Liver (tissue), 9 donors: ENCODE data around the gene IQGAP2. TPM values are rescaled to one million over a fixed set of nuclear protein-coding genes. Genes with fewer than 3 reads are reported as not detected.

Experiments
- DNase-seq: peaks from one replicate; pipeline ENCODE4 v3.0.0-alpha.2; 2017; ENCODE audit warnings: low spot score
- H3K27ac ChIP-seq, 2 donors: one replicate each; pipeline ENCODE4 v1.7.0; 2013; ENCODE audit warnings: inconsistent platforms in 2 of 2, low read length in 2 of 2, control low read depth in 1 of 2, low read depth in 1 of 2, mild to moderate bottlenecking in 1 of 2
- H3K27me3 ChIP-seq, 4 donors: one replicate each; pipeline versions ENCODE4 v1.6.1 to v1.7.0; 2013; ENCODE audit warnings: low read length in 3 of 4, inconsistent platforms in 1 of 4, mild to moderate bottlenecking in 1 of 4, moderate library complexity in 1 of 4; ENCODE audit not compliant: control insufficient read depth in 4 of 4, insufficient read depth in 4 of 4
- H3K36me3 ChIP-seq, 4 donors: one replicate each; pipeline versions ENCODE4 v1.6.1 to v1.7.0; 2013; ENCODE audit warnings: low read length in 3 of 4, mild to moderate bottlenecking in 3 of 4, low read depth in 1 of 4, moderate library complexity in 1 of 4; ENCODE audit not compliant: control insufficient read depth in 4 of 4, insufficient read depth in 3 of 4
- H3K4me1 ChIP-seq, 4 donors: one replicate each; pipeline versions ENCODE4 v1.6.1 to v1.7.0; 2013; ENCODE audit warnings: low read length in 3 of 4, mild to moderate bottlenecking in 3 of 4, moderate library complexity in 1 of 4; ENCODE audit not compliant: control insufficient read depth in 4 of 4, insufficient read depth in 4 of 4
- H3K4me3 ChIP-seq, 3 donors: one replicate each; pipeline versions ENCODE4 v1.6.1 to v1.7.0; 2013; ENCODE audit warnings: low read length in 3 of 3, control low read depth in 1 of 3, low read depth in 1 of 3, mild to moderate bottlenecking in 1 of 3
- H3K9ac ChIP-seq, 2 donors: one replicate each; pipeline ENCODE4 v1.7.0; 2013; ENCODE audit warnings: low read length in 2 of 2, mild to moderate bottlenecking in 2 of 2, moderate library complexity in 2 of 2, control low read depth in 1 of 2, low read depth in 1 of 2
- H3K9me3 ChIP-seq, 4 donors: one replicate each; pipeline versions ENCODE4 v1.6.1 to v1.7.0; 2013; ENCODE audit warnings: low read length in 3 of 4; ENCODE audit not compliant: control insufficient read depth in 4 of 4
- EGR1 ChIP-seq, 2 donors: IDR thresholded peaks; 2 replicates each; pipeline ENCODE4 v1.6.1; 2016 to 2018; ENCODE audit warnings: antibody characterized with exemption in 2 of 2, low read depth in 2 of 2
- FOXA2 ChIP-seq: IDR thresholded peaks from 2 replicates; pipeline ENCODE4 v1.6.1; 2016; ENCODE audit warnings: antibody characterized with exemption
- GABPA ChIP-seq, 2 donors: IDR thresholded peaks in 1 of 2; conservative IDR thresholded peaks in 1 of 2; 2 replicates each; pipeline ENCODE4 v1.6.1; 2016; ENCODE audit warnings: antibody characterized with exemption in 2 of 2, mild to moderate bottlenecking in 1 of 2, moderate library complexity in 1 of 2
- HNF4A ChIP-seq, 2 donors: conservative IDR thresholded peaks; 2 replicates each; pipeline ENCODE4 v1.6.1; 2016; ENCODE audit warnings: antibody characterized with exemption in 2 of 2, mild to moderate bottlenecking in 2 of 2
- HNF4G ChIP-seq: IDR thresholded peaks from 2 replicates; pipeline ENCODE4 v1.6.1; 2016; ENCODE audit warnings: antibody characterized with exemption
- JUND ChIP-seq, 2 donors: IDR thresholded peaks; 2 replicates each; pipeline ENCODE4 v1.6.1; 2016; ENCODE audit warnings: antibody characterized with exemption in 2 of 2
- MAX ChIP-seq: IDR thresholded peaks from 2 replicates; pipeline ENCODE4 v1.6.1; 2016; ENCODE audit warnings: antibody characterized with exemption
- NR2F2 ChIP-seq: IDR thresholded peaks from 2 replicates; pipeline ENCODE4 v1.6.1; 2016; ENCODE audit warnings: antibody characterized with exemption
- RAD21 ChIP-seq, 2 donors: IDR thresholded peaks; 2 replicates each; pipeline ENCODE4 v1.6.1; 2016; ENCODE audit warnings: antibody characterized with exemption in 2 of 2, mild to moderate bottlenecking in 2 of 2
- RXRA ChIP-seq, 2 donors: IDR thresholded peaks; 2 replicates each; pipeline ENCODE4 v1.6.1; 2017 to 2018; ENCODE audit warnings: antibody characterized with exemption in 2 of 2, mild to moderate bottlenecking in 1 of 2
- SP1 ChIP-seq: IDR thresholded peaks from 2 replicates; pipeline ENCODE4 v1.6.1; 2018; ENCODE audit warnings: antibody characterized with exemption, mild to moderate bottlenecking
- TAF1 ChIP-seq: conservative IDR thresholded peaks from 2 replicates; pipeline ENCODE4 v1.6.1; 2016; ENCODE audit warnings: antibody characterized with exemption, mild to moderate bottlenecking
- YY1 ChIP-seq: IDR thresholded peaks from 2 replicates; pipeline ENCODE4 v1.6.1; 2016; ENCODE audit warnings: antibody characterized with exemption, mild to moderate bottlenecking
- ZBTB33 ChIP-seq: IDR thresholded peaks from 2 replicates; pipeline ENCODE4 v1.6.1; 2016; ENCODE audit warnings: antibody characterized with exemption
- WGBS: extraction: QIAGEN DNeasy Blood & Tissue Kit; methylation state at CpG from one replicate; pipeline ENCODE4 v1.1.7; 2013; 5-methylcytosine and 5-hydroxymethylcytosine counted together
- polyA plus RNA-seq, 2 donors: library from polyadenylated mRNA; stranded (reverse) in 1 of 2; unstranded in 1 of 2; fragments of 200-250 nt in 1 of 2; fragments of >200 nt in 1 of 2; fragmentation: Nextera tagmentation in 1 of 2; extraction: Ambion mirVana in 1 of 2; gene quantifications; one replicate each; pipeline versions ENCODE4 v1.2.1 to v1.2.3, GENCODE V29; 2013 to 2015
- total RNA-seq, 2 donors: library from RNA; depleted of rRNA; stranded (reverse); fragments of >200 nt; gene quantifications; one replicate each; pipeline ENCODE4 v1.2.3, GENCODE V29; 2014
- TF ChIP-seq, protein P1 (sequence below): IDR thresholded peaks from 2 replicates; pipeline ENCODE4 v1.6.1; 2016; ENCODE audit warnings: antibody characterized with exemption
- TF ChIP-seq, protein P2 (sequence below): fragments of 150-350 bp; IDR thresholded peaks from 2 replicates; pipeline ENCODE4 v1.5.1; 2017; ENCODE audit warnings: improper control_type of control experiment, low read depth, low read length; ENCODE audit not compliant: missing input control
- donor health status: healthy.
- donor health status: healthy.
- donor health status: healthy.
- donor health status: healthy.
- donor health status: healthy.

Gene IQGAP2
- total and polyA plus RNA-seq, 4 donors, result 41.5 to 205 (median 102) TPM

DNA sequence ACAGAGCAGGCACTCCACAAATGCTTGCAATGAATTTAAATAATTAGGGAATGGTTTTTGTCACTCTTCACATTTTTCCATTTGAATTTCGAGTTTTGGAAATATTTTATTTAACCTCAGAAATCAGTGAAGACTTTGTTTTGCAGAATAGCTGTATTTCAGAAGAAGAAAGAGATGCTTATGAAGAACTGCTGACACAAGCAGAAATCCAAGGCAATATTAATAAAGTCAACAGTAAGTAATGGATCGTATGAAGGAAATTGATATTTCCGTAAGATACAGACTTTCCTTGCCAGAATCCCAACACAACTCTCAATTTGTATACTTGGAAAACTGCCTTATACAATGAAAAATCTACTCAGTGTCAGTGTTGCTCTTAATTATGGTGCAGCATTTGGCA lies 189.6 kb downstream of the IQGAP2 start (continued):
- no peak for TF ChIP-seq FOXA2

GRCh38 chr5:76594107-76594506 lies 191.0 kb downstream of the IQGAP2 start:
- Histone ChIP-seq H3K4me3 (no peak overlapping the region), H3K36me3 (peaks cover 11 to 60% (median 26%) of the 10 kb centered on the region in 4 donors), H3K4me1 (no peaks in the 10 kb centered on the region), H3K27me3 (no peaks in the 10 kb centered on the region), H3K9ac (no peak overlapping the region), H3K9me3 (no peaks in the 10 kb centered on the region), H3K27ac (no peak overlapping the region)
- no peak for DNase-seq
- WGBS, result 82% methylated on average over 4 of the region's 4 CpGs
- TF ChIP-seq TAF1 (no peak), YY1 (no peak), NR2F2 (no peak), MAX (no peak), ZBTB33 (no peak), JUND (IDR thresholded peaks at IDR 0.05) (no peak), FOXA2 (no peak), HNF4G (no peak), SP1 (no peak), GABPA (IDR thresholded peaks at IDR 0.05 in 1 of 2, conservative IDR thresholded peaks at IDR 0.05 in 1 of 2) (no peak), RAD21 (IDR thresholded peaks at IDR 0.05) (no peak), RXRA (IDR thresholded peaks at IDR 0.05) (no peak)
- TF ChIP-seq, protein P1, sequence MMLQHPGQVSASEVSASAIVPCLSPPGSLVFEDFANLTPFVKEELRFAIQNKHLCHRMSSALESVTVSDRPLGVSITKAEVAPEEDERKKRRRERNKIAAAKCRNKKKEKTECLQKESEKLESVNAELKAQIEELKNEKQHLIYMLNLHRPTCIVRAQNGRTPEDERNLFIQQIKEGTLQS, result no peak
- TF ChIP-seq, protein P2, sequence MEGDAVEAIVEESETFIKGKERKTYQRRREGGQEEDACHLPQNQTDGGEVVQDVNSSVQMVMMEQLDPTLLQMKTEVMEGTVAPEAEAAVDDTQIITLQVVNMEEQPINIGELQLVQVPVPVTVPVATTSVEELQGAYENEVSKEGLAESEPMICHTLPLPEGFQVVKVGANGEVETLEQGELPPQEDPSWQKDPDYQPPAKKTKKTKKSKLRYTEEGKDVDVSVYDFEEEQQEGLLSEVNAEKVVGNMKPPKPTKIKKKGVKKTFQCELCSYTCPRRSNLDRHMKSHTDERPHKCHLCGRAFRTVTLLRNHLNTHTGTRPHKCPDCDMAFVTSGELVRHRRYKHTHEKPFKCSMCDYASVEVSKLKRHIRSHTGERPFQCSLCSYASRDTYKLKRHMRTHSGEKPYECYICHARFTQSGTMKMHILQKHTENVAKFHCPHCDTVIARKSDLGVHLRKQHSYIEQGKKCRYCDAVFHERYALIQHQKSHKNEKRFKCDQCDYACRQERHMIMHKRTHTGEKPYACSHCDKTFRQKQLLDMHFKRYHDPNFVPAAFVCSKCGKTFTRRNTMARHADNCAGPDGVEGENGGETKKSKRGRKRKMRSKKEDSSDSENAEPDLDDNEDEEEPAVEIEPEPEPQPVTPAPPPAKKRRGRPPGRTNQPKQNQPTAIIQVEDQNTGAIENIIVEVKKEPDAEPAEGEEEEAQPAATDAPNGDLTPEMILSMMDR, result no peak

DNA sequence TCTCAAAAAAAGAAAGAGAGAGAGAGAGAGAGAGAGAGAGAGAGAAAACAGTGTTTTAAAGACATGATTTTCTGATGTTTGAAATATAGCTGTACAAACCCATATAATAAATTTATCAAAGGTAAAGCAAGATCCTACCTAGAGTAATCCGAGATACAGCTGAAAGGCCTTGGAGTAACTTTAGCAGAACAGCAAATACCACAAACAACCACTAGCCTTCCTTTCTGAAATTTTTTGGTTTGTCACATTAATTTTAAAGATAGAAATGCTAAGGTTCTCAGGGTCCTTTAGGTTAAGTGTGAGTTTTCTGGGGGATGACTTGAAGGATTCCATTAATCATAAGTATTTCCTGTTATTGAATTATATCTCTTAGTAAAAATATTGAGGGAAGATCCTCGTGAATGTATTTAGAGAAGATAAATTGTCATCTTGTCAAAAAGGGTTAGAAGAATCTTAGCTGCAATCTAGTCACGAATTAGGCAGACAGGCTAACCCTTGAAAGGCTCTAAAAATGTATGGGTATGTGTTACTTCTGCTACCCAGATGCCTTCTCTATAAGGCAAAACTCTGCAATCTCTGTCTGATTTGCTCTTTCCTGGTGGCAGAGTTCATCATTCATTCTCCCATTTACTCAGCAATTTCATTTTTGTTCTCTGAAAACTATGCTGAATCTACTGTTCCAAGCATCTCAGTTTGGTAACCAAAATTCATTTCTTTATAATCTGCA lies 192.8 kb downstream of the IQGAP2 start:
- H3K9ac ChIP-seq, result no peak overlapping the region
- peaks cover 9 to 57% (median 26%) of the 10 kb centered on the region in 4 donors for H3K36me3 ChIP-seq
- no peak overlapping the region for H3K27ac ChIP-seq
- no peaks in the 10 kb centered on the region for H3K4me1 ChIP-seq
- no peak overlapping the region for H3K4me3 ChIP-seq
- DNase-seq, result no peak
- no peaks in the 10 kb centered on the region for H3K9me3 ChIP-seq
- TF ChIP-seq HNF4A (conservative IDR thresholded peaks at IDR 0.05) (no peak), FOXA2 (no peak), ZBTB33 (no peak), EGR1 (IDR thresholded peaks at IDR 0.05; ENCODE audit: low read depth in 2 of 2) (no peak), GABPA (IDR thresholded peaks at IDR 0.05 in 1 of 2, conservative IDR thresholded peaks at IDR 0.05 in 1 of 2) (no peak), HNF4G (no peak), JUND (IDR thresholded peaks at IDR 0.05) (no peak), RAD21 (IDR thresholded peaks at IDR 0.05) (no peak)
- TF ChIP-seq, protein P1, result no peak
- H3K27me3 ChIP-seq, result no peaks in the 10 kb centered on the region
- 83% methylated on average over 3 of the region's 3 CpGs for WGBS
